Stimulated activated CD8-positive, alpha-beta memory T cell treated with anti-CD3 and anti-CD28 coated beads, Interleukin-15, amount 100 ng/mL, for 48 hours (primary cell): Measurements from ENCODE around the gene ATP4B.

Experiments used
- DNase-seq, 2 donors: peaks; one replicate each; pipeline ENCODE4 v3.0.0-alpha.2; 2020; ENCODE audit warnings: low read depth in 2 of 2

Gene ATP4B

GRCh38 chr13:113642563-113642962 lies 15.4 kb downstream of the ATP4B start:
- DNase-seq, result no peak

- no peak for DNase-seq
Measured at GRCh38 chr13:113641426-113641825, 16.6 kb downstream of the ATP4B start.

- DNase-seq, result no peak
Measured at GRCh38 chr13:113639616-113640262, 18.3 kb downstream of the ATP4B start.

GRCh38 chr13:113638806-113639205 lies 19.2 kb downstream of the ATP4B start:
- no peak for DNase-seq

- no peak for DNase-seq
Measured at GRCh38 chr13:113638173-113638746, 19.7 kb downstream of the ATP4B start.

GRCh38 chr13:113637262-113638160 lies 20.5 kb downstream of the ATP4B start:
- no peak for DNase-seq

GRCh38 chr13:113636266-113636963 lies 21.6 kb downstream of the ATP4B start:
- DNase-seq, result no peak

- no peak for DNase-seq
Measured at GRCh38 chr13:113635709-113636108, 22.3 kb downstream of the ATP4B start.

GRCh38 chr13:113635048-113635420 lies 23.0 kb downstream of the ATP4B start:
- no peak for DNase-seq

- no peak for DNase-seq
Measured at GRCh38 chr13:113634279-113635047, 23.5 kb downstream of the ATP4B start.

- DNase-seq, result no peak
Measured at GRCh38 chr13:113633485-113633873, 24.5 kb downstream of the ATP4B start.

- DNase-seq, result no peak
Measured at GRCh38 chr13:113632706-113633484, 25.1 kb downstream of the ATP4B start.

GRCh38 chr13:113631341-113632095 lies 26.5 kb downstream of the ATP4B start:
- DNase-seq, result no peak

GRCh38 chr13:113630804-113631203 lies 27.2 kb downstream of the ATP4B start:
- no peak for DNase-seq

- no peak for DNase-seq
Measured at GRCh38 chr13:113630296-113630695, 27.7 kb downstream of the ATP4B start.

- no peak for DNase-seq
Measured at GRCh38 chr13:113629866-113630265, 28.1 kb downstream of the ATP4B start.

GRCh38 chr13:113628291-113629270 lies 29.4 kb downstream of the ATP4B start:
- DNase-seq, result no peak

GRCh38 chr13:113627136-113627535 lies 30.9 kb downstream of the ATP4B start:
- DNase-seq, result no peak
